IgD-negative memory B cell (primary cell): Measurements from ENCODE around the gene LILRA2. TPM values are rescaled to one million over a fixed set of nuclear protein-coding genes. Genes with fewer than 3 reads are reported as not detected.
"Not testable (repeated sequence)": the region's sequence is repeated elsewhere in the genome, so short reads cannot be mapped to it uniquely, and the experiment has no call there.

Source experiments
- H3K27ac Mint-ChIP-seq, 3 donors: one replicate each; pipeline ENCODE4 v1.8.0; 2020 to 2022; ENCODE audit warnings: mild to moderate bottlenecking in 3 of 3, mixed read lengths in 3 of 3, moderate library complexity in 1 of 3
- H3K27me3 Mint-ChIP-seq: one replicate; pipeline ENCODE4 v1.8.0; 2021; ENCODE audit warnings: mixed read lengths
- H3K36me3 Mint-ChIP-seq: one replicate; pipeline ENCODE4 v1.8.0; 2020; ENCODE audit warnings: mild to moderate bottlenecking, mixed read lengths
- H3K4me1 Mint-ChIP-seq, 3 donors: one replicate each; pipeline ENCODE4 v1.8.0; 2020 to 2022; ENCODE audit warnings: mixed read lengths in 3 of 3, mild to moderate bottlenecking in 1 of 3
- H3K4me3 Mint-ChIP-seq, 4 donors: one replicate each; pipeline ENCODE4 v1.8.0; 2020 to 2022; ENCODE audit warnings: mild to moderate bottlenecking in 4 of 4, mixed read lengths in 4 of 4, moderate library complexity in 3 of 4
- H3K9me3 Mint-ChIP-seq, 3 donors: one replicate each; pipeline ENCODE4 v1.8.0; 2020 to 2021; ENCODE audit warnings: mixed read lengths in 3 of 3, mild to moderate bottlenecking in 1 of 3
- polyA plus RNA-seq: library from polyadenylated mRNA; unstranded; fragments of 300-500 nt; fragmentation: Illumina TruSeq; gene quantifications from one replicate; pipeline ENCODE4 v1.2.3, GENCODE V29; 2021

Gene LILRA2
- polyA plus RNA-seq, 1 donor from 2014 or later = 0.73 TPM

DNA sequence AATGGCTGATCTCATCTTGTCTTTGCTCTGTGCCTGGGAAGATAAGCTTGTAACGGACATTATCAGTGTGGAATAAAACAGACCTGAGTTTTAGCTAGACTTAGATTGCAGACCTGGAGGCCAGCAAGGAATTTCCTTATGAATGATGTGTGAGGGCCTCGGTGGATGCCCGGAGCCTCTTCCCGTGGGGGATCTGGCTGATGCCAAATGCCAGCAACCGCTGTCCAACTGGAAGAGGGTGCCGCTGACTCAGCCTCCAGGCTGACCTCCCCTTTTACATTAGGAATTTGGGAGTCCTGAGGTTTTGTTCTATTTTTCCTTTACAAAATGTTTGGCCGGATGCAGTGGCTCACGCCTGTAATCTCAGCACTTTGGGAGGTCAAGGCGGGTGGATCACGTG lies 19.6 kb upstream of the LILRA2 start:
- Mint-ChIP-seq H3K27me3 (peaks cover 25% of the 10 kb centered on the region), H3K27ac (no peak overlapping the region), H3K36me3 (no peaks in the 10 kb centered on the region), H3K4me1 (peaks cover 12 to 17% (median 16%) of the 10 kb centered on the region in 3 donors), H3K4me3 (no peak overlapping the region), H3K9me3 (no peaks in the 10 kb centered on the region)

DNA sequence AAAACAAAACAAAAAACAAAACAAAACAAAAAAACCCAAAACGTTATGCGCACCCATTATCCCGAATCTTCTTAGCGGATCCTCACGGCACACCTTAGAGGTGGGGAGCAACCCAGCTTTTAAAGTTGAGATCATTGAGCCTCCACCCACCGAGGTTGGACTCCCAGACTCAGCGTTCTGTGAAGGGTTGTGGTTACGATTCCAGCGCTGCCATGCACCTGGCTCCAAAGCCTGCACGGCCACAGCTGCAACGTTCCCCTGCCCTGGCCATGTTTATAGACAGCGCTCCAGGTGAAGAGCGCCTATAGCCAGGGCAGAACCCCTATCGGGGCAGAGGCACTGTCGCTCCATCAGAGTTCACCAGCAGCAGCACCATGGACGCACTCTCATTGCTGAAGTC lies 18.7 kb upstream of the LILRA2 start:
- H3K9me3 Mint-ChIP-seq = no peaks in the 10 kb centered on the region
- H3K27me3 Mint-ChIP-seq = peaks cover 19% of the 10 kb centered on the region
- H3K4me3 Mint-ChIP-seq = no peak overlapping the region
- no peaks in the 10 kb centered on the region for H3K36me3 Mint-ChIP-seq
- no peak overlapping the region for H3K27ac Mint-ChIP-seq
- peaks cover 12 to 17% (median 16%) of the 10 kb centered on the region in 3 donors for H3K4me1 Mint-ChIP-seq

DNA sequence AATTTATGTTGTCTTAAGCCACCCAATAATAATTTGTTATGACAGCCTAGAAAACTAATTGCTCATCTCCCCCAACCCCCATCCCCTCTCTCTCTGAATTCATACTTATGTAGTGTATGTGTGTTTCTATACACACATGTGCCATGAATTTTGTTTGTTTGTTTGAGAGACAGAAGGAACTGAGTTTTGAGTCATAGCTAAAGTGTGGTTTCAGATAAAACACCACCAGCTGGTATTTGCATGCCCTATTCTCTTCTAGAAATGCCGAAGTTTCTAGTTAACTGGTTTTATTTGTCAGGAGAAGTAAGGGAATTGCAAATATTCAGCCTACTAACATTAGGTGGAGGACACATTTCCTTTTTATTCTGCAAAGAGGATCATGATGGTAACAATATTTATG lies 17.4 kb upstream of the LILRA2 start:
- no peaks in the 10 kb centered on the region for H3K36me3 Mint-ChIP-seq
- no peaks in the 10 kb centered on the region for H3K9me3 Mint-ChIP-seq
- no peak overlapping the region for H3K27ac Mint-ChIP-seq
- H3K4me1 Mint-ChIP-seq = peaks cover 12 to 14% (median 13%) of the 10 kb centered on the region in 3 donors
- no peak overlapping the region for H3K4me3 Mint-ChIP-seq
- peaks cover 13% of the 10 kb centered on the region for H3K27me3 Mint-ChIP-seq

DNA sequence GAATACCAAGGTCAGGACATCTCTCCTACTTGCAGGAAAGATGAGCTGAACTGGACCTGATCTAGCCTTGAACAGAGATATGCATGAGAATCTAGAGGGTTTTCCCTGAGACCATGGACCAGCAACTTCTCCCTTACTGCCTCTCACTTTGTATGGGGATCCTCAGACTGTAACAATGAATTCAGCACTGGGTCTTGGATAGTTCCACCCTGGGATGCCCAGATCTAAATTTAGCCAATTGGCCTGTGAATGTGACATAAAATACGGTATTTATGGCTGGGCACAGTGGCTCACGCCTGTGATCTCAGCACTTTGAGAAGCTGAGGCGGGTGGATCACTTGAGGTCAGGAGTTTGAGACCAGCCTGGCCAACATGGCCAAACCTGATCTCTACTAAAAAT lies 15.3 kb upstream of the LILRA2 start:
- Mint-ChIP-seq H3K4me3 (no peak overlapping the region), H3K4me1 (peaks cover 0 to 2% (median 0%) of the 10 kb centered on the region in 3 donors), H3K27ac (no peak overlapping the region), H3K36me3 (no peaks in the 10 kb centered on the region), H3K9me3 (no peaks in the 10 kb centered on the region), H3K27me3 (peaks cover 14% of the 10 kb centered on the region)

DNA sequence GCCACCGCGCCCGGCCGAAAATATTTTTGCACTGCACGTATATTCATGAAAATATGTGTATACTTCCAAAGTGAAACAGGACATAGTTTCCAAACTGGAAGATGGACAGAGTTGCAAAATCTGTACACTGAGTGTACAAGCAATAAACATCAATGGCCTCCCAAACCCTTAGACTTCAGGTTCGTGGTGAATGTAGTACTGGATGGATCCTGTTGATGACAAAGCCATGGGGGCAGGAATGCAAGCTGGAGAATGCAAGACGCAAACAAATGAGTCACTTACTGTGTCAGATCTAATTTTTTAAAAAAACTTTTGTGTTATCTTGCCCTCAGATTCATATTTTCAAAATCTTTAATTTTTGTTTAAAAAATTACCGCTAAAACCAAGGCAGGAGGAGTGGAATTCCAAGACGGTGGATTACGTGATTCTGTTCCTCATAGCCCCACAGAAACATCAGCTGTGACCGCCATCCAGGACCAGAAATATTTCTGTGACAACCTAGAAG lies 12.7 kb upstream of the LILRA2 start:
- Mint-ChIP-seq H3K9me3 (no peaks in the 10 kb centered on the region), H3K27ac (no peak overlapping the region), H3K4me3 (no peak overlapping the region), H3K27me3 (peaks cover 14% of the 10 kb centered on the region), H3K36me3 (no peaks in the 10 kb centered on the region), H3K4me1 (no peaks in the 10 kb centered on the region)

DNA sequence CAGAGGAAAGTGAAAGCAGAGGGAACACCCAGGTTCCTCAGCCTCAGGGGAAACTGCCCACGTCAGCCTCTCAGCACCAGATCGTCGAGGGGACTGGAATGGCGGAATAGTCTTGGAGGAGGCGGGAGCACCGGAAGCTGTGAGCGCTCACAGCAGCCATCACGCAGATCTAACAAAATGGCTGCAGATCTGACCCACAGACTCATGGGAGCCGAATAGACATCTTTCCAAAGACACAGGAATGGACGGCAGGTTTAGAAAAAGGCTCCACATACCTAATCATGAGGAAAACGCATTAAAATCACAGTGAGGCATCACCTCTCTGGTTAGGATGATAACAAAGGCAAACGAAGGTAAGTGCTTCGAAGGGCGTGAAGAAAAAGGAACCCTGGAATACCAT lies 11.8 kb upstream of the LILRA2 start:
- H3K4me3 Mint-ChIP-seq = no peak overlapping the region
- H3K27ac Mint-ChIP-seq = no peak overlapping the region
- no peaks in the 10 kb centered on the region for H3K9me3 Mint-ChIP-seq
- peaks cover 14% of the 10 kb centered on the region for H3K27me3 Mint-ChIP-seq
- no peaks in the 10 kb centered on the region for H3K36me3 Mint-ChIP-seq
- H3K4me1 Mint-ChIP-seq = peaks cover 0 to 4% (median 0%) of the 10 kb centered on the region in 3 donors

DNA sequence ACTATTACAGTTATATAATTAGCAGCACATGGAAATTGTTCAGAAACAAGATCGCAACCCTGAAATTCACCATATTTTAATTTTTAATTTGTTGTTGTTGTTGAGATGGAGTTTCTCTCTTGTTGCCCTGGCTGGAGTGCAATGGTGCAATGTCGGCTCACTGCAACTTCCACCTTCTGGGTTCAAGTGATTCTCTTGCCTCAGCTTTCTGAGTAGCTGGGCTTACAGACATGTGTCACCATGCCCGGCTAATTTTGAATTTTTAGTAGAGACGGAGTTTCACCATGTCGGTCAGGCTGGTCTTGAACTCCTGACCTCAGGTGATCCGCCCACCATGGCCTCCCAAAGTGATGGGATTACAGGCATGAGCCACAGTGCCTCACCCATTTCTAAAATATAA lies 10.4 kb upstream of the LILRA2 start:
- H3K9me3 Mint-ChIP-seq, H3K36me3 Mint-ChIP-seq, H3K27ac Mint-ChIP-seq, H3K4me3 Mint-ChIP-seq: not testable (repeated sequence)
- peaks cover 16% of the 10 kb centered on the region for H3K27me3 Mint-ChIP-seq
- peaks cover under 1 to 12% (median 8%) of the 10 kb centered on the region in 3 donors for H3K4me1 Mint-ChIP-seq

DNA sequence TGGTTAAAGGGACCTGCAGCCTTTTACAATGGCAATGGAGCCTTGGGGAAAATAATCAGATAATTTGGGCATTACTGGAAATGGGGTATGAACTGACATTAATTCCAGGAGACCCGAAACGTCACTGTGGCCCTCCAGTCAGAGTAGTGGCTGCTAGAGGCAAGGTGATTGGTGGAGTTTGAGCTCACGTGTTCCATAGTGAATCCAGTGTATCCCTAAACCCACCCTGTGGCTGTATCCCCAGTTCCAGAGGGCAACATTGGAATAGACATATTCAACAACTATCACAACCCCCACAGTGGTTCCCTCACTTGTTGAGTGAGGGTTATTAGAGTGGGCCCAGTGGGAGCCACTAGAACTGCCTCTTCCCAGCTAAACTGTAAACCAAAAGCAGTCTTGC lies 3.3 kb upstream of the LILRA2 start:
- H3K4me3 Mint-ChIP-seq = no peak overlapping the region
- peaks cover 15% of the 10 kb centered on the region for H3K27me3 Mint-ChIP-seq
- H3K36me3 Mint-ChIP-seq = no peaks in the 10 kb centered on the region
- H3K4me1 Mint-ChIP-seq = peaks cover 21 to 37% (median 24%) of the 10 kb centered on the region in 3 donors
- H3K9me3 Mint-ChIP-seq = no peaks in the 10 kb centered on the region
- H3K27ac Mint-ChIP-seq = peak overlapping the region in 1 of 3 donors; percentile 35

DNA sequence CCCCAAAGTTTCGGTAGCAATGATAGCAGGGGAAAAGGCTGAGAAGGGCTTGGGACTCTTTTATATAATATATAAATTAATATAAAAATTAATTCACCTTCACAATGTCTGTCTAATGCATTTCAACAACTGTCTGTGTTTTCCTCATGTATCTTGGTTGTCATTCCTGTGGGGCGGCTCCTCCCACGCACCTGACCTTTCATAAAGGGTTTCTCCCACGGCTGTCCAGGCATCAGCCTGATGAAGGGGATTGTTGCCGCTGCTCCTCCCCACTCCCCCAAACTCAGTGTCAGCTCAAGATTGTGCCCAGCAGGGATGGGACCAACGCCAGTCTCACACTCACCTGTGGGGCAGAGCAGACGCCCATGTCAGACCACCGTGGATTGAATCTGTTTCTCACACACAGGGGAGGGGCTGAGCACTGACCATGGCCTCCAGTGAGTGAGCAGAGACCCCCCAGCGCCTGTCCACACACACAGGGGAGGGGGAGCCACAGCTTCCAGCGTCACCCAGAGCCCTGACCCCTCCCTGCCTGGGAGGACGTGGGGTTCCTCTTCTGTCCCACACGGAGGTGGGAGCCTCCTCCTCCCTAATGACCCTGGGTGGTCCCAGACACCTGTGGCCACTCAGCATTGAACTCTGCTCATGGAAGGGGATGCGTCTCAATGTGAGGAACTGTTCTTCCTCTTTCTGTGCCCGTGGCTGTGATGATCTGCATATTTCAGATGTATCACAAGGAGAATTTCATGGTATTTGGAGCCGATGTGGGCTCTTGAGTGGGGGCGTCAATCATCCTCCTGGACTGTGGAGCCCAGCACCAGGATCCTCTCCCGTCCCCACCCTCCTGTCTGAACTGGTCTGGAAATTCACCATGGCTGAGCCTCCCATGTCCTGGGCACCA lies 1.6 kb upstream of the LILRA2 start:
- not testable (repeated sequence) for H3K27ac Mint-ChIP-seq, H3K9me3 Mint-ChIP-seq, H3K36me3 Mint-ChIP-seq
- Mint-ChIP-seq H3K4me3 (peak overlapping the region in 1 of 4 donors; percentile 29), H3K4me1 (peaks cover 21 to 32% (median 25%) of the 10 kb centered on the region in 3 donors), H3K27me3 (peaks cover 20% of the 10 kb centered on the region)

DNA sequence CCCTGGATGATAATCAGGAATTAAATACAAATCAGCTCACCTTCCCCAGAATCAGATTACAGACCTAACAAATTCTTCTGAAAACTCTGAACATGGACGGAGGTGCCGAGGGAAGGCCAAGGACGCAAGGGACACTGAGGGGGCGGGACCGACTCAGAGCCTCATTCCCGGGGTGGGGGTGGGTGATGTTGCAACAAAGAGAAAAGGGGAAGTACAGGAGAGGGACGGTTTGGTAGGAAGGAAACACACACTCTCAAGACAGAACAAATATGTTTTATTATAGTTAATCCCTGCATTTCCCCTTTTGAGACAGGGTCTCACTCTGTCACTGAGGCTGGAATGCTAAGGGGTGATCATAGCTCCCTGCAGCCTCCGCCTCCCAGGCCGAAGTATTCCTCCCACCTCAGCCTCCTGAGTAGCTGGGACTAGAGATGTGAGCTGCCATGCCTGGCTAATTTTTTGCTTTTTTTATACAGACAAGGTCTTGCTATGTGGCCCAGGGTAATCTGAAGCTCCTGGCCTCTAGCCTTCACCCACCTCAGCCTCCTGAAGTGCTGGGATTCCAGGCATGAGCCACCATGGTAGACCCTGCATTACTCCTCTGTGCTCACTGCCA lies 786 bp upstream of the LILRA2 start:
- Mint-ChIP-seq H3K9me3 (no peaks in the 10 kb centered on the region), H3K27me3 (peaks cover 17% of the 10 kb centered on the region), H3K36me3 (no peaks in the 10 kb centered on the region), H3K27ac (peak overlapping the region in 1 of 3 donors; percentile 46), H3K4me1 (peaks cover 20 to 29% (median 21%) of the 10 kb centered on the region in 3 donors), H3K4me3 (peak overlapping the region; percentile 4 to 87 (median 83))

DNA sequence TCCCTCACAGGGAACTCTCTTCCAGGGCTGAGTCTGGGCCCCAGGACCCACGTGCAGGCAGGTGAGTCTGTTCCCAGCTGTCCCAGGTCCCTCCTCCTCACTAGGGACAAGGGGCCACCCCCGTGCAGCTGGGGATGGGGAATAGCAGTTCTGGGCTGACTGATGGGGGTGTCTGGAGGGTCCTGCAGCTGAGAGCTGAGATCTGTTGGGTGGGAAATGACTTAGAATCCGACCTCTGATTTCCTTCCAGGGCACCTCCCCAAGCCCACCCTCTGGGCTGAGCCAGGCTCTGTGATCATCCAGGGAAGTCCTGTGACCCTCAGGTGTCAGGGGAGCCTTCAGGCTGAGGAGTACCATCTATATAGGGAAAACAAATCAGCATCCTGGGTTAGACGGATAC lies 461 bp downstream of the LILRA2 start:
- peaks cover 0 to 2% (median under 1%) of the 10 kb centered on the region in 3 donors for H3K9me3 Mint-ChIP-seq
- peaks cover 11 to 20% (median 17%) of the 10 kb centered on the region in 3 donors for H3K4me1 Mint-ChIP-seq
- H3K4me3 Mint-ChIP-seq = peak overlapping the region in 3 of 4 donors; percentile 79 to 87 (median 87)
- no peaks in the 10 kb centered on the region for H3K36me3 Mint-ChIP-seq
- H3K27ac Mint-ChIP-seq = peak overlapping the region in 1 of 3 donors; percentile 83
- peaks cover 17% of the 10 kb centered on the region for H3K27me3 Mint-ChIP-seq

DNA sequence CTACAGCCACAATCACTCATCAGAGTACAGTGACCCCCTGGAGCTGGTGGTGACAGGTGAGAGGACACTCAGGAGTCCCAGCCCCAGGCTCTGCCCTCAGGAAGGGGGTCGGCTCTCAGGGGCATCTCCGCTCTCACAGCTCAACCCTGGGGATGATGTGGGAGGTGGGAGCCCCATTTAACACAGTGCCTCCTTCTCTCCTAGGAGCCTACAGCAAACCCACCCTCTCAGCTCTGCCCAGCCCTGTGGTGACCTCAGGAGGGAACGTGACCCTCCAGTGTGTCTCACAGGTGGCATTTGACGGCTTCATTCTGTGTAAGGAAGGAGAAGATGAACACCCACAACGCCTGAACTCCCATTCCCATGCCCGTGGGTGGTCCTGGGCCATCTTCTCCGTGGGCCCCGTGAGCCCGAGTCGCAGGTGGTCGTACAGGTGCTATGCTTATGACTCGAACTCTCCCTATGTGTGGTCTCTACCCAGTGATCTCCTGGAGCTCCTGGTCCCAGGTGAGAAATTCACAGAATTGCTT lies 1.0 kb downstream of the LILRA2 start:
- peaks cover 19% of the 10 kb centered on the region for H3K27me3 Mint-ChIP-seq
- H3K9me3 Mint-ChIP-seq = peaks cover 0 to 2% (median 1%) of the 10 kb centered on the region in 3 donors
- H3K27ac Mint-ChIP-seq = no peak overlapping the region
- H3K36me3 Mint-ChIP-seq = no peaks in the 10 kb centered on the region
- peaks cover 11 to 20% (median 17%) of the 10 kb centered on the region in 3 donors for H3K4me1 Mint-ChIP-seq
- H3K4me3 Mint-ChIP-seq = peak overlapping the region in 1 of 4 donors; percentile 18

DNA sequence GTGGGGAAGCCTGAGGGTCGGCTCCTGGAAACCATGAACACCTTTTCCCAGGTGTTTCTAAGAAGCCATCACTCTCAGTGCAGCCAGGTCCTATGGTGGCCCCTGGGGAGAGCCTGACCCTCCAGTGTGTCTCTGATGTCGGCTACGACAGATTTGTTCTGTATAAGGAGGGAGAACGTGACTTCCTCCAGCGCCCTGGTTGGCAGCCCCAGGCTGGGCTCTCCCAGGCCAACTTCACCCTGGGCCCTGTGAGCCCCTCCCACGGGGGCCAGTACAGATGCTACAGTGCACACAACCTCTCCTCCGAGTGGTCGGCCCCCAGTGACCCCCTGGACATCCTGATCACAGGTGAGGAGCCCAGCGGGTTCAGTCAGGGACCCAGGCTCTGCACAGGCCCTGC lies 1.6 kb downstream of the LILRA2 start:
- Mint-ChIP-seq H3K4me1 (peaks cover 11 to 20% (median 17%) of the 10 kb centered on the region in 3 donors), H3K27me3 (peaks cover 19% of the 10 kb centered on the region), H3K4me3 (peak overlapping the region in 1 of 4 donors; percentile 18)
- H3K27ac Mint-ChIP-seq, H3K9me3 Mint-ChIP-seq, H3K36me3 Mint-ChIP-seq: not testable (repeated sequence)

DNA sequence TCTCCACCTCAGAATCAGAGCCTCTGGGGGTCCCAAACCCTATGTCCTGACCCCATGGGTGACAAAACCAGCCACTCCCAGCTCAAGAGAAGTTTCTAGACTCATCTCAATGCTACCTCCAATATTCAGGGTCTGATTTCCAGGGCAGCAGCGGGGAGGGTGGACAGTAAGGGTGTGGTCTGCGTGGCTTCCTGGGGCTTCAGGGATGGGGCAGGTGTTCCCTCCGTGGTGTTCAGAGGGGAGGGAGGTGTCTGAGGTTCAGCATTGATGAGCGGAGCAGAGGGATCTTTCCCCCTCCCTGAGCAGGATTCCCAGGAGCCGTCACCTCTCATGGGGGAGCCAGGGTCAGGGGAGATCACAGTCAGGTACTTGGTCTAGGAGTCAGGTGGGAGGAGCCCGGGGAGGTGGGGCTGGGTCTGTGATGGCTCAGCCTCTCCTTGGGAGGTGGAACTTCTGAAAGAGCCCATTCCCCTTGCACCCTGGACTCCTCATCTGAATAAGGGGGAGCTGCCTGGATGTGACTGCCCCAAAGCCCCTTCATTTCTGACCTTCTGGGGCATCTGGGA lies 2.9 kb downstream of the LILRA2 start:
- Mint-ChIP-seq H3K4me1 (peaks cover 11 to 20% (median 17%) of the 10 kb centered on the region in 3 donors), H3K27me3 (peaks cover 19% of the 10 kb centered on the region), H3K36me3 (no peaks in the 10 kb centered on the region), H3K9me3 (peaks cover 0 to 4% (median 3%) of the 10 kb centered on the region in 3 donors), H3K27ac (no peak overlapping the region), H3K4me3 (peak overlapping the region in 1 of 4 donors; percentile 47)

DNA sequence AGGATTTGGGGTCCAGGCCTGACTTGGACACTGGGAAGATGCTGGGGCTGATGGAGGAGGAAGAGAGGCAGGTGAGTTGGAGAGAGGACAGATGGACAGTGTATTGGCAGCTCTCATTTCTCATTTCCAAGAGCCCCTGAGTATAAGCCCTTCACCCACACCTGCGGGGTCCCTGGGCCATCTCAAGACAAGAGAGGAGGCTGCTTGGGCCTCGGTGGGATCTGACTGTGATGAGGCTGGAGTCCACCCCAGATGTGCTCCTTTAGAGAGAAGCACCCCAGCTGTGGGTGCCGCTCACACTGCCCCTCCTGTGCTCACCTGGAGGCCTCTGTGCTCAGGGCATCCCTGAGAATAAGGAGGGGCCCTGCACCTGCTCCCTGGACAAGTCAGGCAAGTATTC lies 3.7 kb downstream of the LILRA2 start:
- Mint-ChIP-seq H3K27ac (no peak overlapping the region), H3K4me3 (no peak overlapping the region), H3K27me3 (peaks cover 18% of the 10 kb centered on the region), H3K4me1 (peaks cover 11 to 18% (median 15%) of the 10 kb centered on the region in 3 donors), H3K36me3 (no peaks in the 10 kb centered on the region), H3K9me3 (peaks cover 0 to 6% (median 3%) of the 10 kb centered on the region in 3 donors)
